ENCODE data around the gene ANKK1.

Gene ANKK1

GRCh38 chr11:113365895-113366294, 21.7 kb upstream of the ANKK1 start:
- no peak overlapping the region for H3K4me3 ChIP-seq (replicated peaks; ENCODE audit: low read depth, low read length)
- no peak for DNase-seq (ENCODE audit: low read depth)
- TF ChIP-seq, protein P1, sequence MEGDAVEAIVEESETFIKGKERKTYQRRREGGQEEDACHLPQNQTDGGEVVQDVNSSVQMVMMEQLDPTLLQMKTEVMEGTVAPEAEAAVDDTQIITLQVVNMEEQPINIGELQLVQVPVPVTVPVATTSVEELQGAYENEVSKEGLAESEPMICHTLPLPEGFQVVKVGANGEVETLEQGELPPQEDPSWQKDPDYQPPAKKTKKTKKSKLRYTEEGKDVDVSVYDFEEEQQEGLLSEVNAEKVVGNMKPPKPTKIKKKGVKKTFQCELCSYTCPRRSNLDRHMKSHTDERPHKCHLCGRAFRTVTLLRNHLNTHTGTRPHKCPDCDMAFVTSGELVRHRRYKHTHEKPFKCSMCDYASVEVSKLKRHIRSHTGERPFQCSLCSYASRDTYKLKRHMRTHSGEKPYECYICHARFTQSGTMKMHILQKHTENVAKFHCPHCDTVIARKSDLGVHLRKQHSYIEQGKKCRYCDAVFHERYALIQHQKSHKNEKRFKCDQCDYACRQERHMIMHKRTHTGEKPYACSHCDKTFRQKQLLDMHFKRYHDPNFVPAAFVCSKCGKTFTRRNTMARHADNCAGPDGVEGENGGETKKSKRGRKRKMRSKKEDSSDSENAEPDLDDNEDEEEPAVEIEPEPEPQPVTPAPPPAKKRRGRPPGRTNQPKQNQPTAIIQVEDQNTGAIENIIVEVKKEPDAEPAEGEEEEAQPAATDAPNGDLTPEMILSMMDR (IDR thresholded peaks at IDR 0.05; ENCODE audit: low read length, missing control alignments) = no peak

GRCh38 chr11:113369411-113369810, 18.2 kb upstream of the ANKK1 start:
- no peak overlapping the region for H3K4me3 ChIP-seq (replicated peaks; ENCODE audit: low read depth, low read length)
- TF ChIP-seq, protein P1 (IDR thresholded peaks at IDR 0.05; ENCODE audit: low read length, missing control alignments) = no peak
- no peak for DNase-seq (ENCODE audit: low read depth)

DNA sequence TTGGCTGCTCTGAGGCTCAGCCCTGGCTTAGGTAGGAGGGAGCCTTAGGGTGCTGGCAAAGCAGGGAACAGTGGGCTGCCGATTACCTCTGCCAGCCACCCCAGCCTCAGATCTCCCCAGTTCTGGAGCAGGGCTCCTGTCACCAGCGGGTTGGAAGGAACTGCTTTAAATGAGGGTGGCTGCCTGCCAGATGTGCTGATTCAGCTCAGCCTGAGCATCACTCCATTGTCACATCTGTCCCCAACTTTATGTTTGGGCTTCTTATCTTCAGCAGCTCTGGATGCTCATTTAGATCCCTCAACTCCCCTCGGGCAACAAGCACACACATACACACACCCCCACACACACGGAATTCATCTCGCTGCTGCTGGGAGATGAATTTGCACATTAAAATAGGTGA, 16.9 kb upstream of the ANKK1 start:
- DNase-seq (ENCODE audit: low read depth) = no peak
- TF ChIP-seq, protein P1 (IDR thresholded peaks at IDR 0.05; ENCODE audit: low read length, missing control alignments) = no peak
- no peak overlapping the region for H3K4me3 ChIP-seq (replicated peaks; ENCODE audit: low read depth, low read length)

GRCh38 chr11:113372309-113372708, 15.3 kb upstream of the ANKK1 start:
- H3K4me3 ChIP-seq (replicated peaks; ENCODE audit: low read depth, low read length) = no peak overlapping the region
- DNase-seq (ENCODE audit: low read depth) = no peak
- TF ChIP-seq, protein P1 (IDR thresholded peaks at IDR 0.05; ENCODE audit: low read length, missing control alignments) = peak; percentile 26

DNA sequence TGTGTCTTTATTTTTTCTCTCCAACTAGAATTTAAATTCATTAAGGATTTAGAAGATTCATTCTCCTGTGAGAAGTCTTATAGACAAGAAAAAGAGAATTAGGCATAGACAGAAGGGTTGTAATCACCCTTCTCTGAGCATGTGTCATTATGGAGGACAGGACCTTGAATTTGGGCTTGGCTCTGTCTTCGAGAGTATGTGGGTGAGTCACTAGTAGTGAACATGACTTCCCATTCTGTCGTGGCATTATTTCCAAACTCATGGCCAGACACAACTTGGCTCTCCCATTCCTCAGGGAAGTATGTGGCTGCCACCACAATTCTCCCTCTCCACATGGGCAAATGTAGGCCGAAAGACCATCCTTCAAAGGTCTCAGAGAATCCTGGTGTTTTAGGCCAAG, 14.3 kb upstream of the ANKK1 start:
- DNase-seq (ENCODE audit: low read depth) = peak; percentile 50
- H3K4me3 ChIP-seq (replicated peaks; ENCODE audit: low read depth, low read length) = no peak overlapping the region
- TF ChIP-seq, protein P1 (IDR thresholded peaks at IDR 0.05; ENCODE audit: low read length, missing control alignments) = no peak

DNA sequence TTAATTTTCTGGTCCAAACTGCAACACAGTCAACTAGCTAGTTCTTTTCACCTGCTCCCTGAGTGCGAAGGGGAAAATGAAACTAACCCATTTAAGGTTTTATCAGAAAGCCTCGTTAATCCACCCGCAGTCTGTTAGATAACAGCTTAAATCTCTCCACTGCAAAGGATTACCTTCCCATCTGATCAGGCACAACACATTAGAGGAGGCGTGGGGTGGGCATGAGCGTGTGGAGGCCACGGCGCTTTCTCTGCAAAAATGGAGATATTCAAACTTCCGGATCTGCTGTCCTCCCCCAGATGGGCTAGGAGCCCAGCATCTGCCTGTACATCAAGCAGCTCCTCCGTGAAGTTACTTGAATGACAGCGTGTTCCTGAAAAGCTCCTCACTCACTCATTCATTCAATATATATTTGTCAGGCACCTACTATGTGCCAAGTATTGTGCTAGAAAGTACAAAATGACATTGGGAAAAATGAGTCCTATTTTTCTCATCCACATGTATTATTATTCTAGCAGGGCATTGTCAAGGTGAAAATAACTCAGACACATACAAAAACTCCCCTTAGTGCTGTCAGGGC, 13.5 kb upstream of the ANKK1 start:
- no peak overlapping the region for H3K4me3 ChIP-seq (replicated peaks; ENCODE audit: low read depth, low read length)
- peak; percentile 23 for DNase-seq (ENCODE audit: low read depth)
- TF ChIP-seq, protein P1 (IDR thresholded peaks at IDR 0.05; ENCODE audit: low read length, missing control alignments) = no peak

- no peak overlapping the region for H3K4me3 ChIP-seq (replicated peaks; ENCODE audit: low read depth, low read length)
- DNase-seq (ENCODE audit: low read depth) = no peak
- TF ChIP-seq, protein P1 (IDR thresholded peaks at IDR 0.05; ENCODE audit: low read length, missing control alignments) = no peak
Observed at GRCh38 chr11:113375402-113375801, 12.2 kb upstream of the ANKK1 start.

Data from fibroblast of pulmonary artery (primary cell).